GM19239 (cell line): ENCODE results near the gene SDCBP2.
A peak's percentile ranks its signal among the peaks of the same experiment; 100 is the strongest.

Experiments
- DNase-seq: peaks from one replicate; pipeline ENCODE4 v3.0.0; 2011; ENCODE audit warnings: low spot score; ENCODE audit not compliant: insufficient read length
- FAIRE-seq: peaks from 2 replicates; lab custom pipeline; 2011; peaks lifted over from hg19 to GRCh38; lab: Jason Lieb, UNC

The SDCBP2 gene

DNA sequence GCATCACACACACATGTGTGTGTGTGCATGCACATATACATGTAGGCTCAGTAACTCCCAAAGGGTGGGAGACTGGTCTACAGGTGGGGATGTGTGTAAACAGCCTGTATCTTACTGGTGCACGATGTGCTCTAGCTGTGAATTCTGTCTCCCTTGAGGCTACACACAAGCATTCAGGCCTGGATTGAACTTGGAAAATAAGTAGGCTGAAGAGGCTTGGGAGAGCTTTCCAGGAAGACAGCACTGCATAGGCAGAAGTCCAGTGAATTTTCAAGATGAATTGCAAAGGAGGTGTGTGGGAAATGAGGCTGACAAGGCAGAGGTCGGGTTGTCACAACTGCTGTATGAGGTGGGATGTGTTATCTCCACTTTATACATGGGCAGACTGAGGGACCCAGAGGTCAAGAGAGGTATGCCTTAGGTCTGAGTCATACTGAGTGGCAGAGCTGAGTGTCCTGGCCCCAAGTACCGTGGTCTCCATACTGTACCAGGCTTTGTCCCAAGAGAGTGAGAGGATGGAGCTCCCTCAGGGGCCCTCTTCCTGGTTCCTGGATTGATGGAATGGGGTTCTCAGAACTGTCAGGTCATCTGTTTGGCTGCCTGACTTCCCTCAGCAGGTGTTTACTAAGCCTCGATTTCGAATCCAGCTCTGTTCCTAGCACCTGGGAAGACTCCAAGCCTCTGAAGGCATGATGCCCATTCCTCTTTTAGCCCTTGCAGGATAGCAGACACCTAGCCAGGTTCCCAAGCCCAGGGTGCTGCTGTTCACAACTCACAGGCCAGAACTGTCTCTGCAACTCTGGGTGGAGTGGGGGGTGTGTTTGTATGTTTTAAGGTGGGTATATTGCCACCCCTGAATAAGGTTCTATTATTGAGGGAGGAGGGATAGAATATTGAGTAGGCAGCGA lies 48.5 kb downstream of the SDCBP2 start:
- DNase-seq (no peak), FAIRE-seq (no peak)

DNA sequence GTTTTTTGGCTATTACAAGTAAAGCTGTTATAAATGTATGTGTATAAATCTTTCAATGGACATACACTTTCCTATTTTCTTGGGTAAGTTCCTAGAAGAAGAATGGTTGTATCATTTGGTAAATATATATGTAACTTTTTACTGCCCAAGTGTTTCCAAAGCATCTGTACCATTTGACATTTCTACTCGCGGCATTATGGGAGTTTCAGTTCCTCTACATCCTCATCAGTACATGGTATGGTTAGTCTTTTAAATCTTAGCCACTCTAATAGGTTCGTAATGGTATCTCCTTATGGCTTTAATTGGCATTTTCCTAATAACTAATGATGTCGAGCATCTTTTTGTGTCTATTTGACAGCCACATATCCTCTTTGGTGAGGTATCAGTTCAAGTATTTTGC lies 49.9 kb downstream of the SDCBP2 start:
- DNase-seq (no peak), FAIRE-seq (no peak)

DNA sequence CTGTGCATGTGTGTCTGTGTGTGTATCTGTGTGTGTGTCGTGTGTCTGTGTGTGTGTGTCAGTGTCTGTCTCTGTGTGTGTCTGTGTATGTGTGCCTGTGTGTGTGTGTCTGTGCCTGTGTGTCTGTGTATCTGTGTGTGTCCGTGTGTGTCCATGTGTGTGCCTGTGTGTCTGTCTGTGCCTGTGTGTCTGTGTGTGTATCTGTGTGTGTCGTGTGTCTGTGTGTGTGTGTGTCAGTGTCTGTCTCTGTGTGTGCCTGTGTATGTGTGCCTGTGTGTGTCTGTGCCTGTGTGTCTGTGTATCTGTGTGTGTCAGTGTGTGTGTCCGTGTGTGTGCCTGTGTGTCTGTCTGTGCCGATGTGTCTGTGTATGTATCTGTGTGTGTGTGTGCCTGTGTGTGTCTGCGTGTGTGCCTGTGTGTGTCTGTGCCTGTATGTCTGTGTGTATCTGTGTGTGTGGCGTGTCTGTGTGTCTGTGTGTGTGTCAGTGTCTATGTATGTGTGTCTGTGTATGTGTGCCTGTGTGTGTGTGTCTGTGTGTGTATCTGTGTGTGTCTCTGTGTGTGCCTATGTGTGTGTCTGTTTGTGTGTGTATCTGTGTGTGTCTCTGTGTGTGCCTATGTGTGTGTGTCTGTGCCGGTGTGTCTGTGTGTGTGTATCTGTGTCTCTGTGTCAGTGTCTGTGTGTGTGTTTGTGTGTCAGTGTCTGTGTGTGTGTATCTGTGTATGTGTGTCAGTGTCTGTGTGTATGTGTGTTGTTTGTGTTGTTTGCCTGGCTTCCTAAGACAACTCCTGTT lies 51.2 kb downstream of the SDCBP2 start:
- DNase-seq = no peak
- no peak for FAIRE-seq

DNA sequence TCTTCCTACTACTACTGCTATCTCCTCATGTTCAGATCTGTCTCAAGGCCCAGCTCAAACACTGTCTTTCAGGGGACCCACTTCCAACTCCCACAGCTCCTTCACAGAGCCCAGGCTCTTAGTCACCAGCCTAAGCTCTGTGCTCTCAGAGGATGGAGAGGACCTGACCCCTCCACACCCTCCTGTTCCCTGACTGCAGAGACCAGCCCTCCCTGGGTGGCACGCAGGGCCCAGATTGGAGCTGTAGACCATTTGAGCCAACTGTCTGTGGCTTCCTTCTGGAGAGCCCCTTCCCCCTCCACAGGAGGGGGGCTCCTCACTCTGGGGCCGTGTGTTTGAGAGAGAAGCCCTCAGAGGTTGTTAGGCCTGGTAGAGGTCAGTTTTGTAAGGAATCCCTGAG lies 53.0 kb downstream of the SDCBP2 start:
- DNase-seq = no peak
- FAIRE-seq = no peak

DNA sequence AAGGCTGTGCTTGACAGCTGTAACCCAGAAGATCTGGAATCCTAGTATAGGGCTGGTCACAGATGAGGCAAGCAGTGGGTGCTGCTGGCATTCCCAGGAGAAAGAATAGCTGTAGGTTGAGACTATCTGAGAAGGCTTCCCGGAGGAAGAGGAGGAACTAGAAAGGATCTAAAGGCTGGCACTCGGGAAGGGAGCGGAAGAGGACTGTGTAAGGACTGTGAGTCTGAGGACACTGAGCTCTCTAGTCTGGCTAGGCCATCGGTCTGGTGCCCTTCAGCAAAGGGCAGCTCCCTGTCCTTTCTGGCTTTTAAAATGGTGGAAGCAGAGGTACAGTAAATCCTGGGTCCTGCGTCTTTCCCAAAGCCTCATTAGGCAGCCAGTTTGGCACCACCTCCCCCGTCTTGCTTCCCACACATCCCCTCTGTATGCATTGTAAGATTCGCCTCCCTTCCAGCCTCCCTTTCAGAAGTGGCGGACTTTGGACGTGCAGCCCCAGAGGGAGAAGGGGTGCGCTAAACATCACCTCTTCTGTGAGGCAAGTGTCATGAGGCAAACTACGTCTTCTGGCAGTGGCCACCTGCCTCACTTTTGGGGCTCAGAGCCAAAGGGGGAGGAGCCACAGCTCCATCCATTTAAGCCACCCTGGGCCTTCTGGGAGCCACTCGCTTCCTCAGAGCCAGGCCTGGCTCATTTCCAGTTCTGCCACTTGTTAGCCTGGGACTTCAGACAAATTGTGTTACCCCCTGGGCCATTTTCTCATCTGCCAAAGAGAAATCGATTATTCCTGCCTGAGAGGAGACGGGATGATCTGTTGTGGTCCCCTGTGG lies 54.2 kb downstream of the SDCBP2 start:
- FAIRE-seq (no peak), DNase-seq (no peak)

DNA sequence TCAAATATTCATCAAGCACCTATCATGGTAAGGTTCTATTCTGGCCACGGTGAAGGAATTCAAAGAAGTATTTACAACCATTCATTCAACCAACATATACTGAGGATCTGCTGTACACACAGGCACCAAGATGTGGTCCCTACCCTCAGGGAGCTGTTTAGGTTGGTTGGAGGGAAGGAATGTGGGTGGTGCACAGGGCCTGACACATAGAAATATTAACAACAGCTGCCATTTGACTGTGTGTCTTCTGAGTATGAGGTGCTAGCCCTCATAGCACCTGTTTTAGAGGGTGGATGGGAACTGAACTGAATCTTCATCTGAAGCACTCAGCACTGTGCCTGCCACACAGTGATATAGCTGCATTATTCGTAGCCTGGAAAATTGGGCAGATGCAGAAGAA lies 55.6 kb downstream of the SDCBP2 start:
- FAIRE-seq (no peak), DNase-seq (no peak)

DNA sequence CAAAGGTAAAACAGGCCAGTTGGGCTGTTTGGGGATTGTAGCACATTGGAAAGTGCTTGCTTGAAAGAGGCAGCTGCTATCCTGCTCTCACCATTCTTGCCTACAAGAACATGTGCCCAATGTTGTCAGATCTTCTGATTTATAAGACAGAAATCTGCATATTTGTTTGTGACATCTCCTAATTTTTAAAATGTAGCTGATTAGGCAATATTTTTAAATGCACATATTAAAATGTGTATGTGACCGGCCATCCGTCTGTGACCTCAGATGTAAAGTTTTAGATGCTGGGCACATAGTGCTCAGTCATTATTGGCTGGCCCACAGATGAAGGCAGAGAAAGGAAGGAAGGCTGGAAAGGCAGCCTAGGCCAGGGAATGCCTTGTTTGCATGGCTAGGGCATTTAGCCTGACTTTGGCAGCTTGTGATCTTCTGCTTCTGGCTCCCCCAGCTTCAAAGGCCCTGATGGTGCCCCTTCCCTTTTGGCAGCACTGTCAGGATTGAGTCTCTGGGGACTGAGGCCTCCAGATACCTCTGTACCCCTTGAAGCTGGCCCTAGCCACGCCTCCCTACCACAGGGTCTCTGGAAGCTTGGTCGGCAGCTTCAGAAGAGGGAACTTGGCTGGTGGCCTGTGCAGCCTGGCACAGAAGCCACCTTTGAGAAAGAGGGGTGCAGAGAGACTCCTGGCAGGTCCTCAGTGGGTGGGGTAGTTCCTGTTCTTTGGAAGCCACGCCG lies 56.4 kb downstream of the SDCBP2 start:
- no peak for FAIRE-seq
- DNase-seq = no peak

DNA sequence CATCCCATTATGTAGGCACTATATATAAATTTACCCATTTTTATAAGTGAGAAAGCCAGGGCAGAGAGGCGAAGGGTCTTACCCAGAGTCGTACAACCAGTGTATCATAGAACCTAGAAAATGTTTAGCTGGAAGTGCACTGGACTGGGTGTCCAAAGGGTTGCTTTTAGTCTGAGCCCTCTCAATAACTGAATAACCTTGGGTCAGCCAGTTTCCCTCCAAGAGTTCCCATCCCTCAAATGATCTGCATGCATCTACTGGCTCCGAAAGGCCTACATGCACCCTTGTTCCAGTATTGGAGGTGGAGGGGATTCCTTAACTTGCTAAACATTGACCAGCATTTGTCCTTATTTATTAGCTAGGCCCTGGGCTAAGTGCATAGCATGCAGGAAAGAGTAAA lies 59.1 kb downstream of the SDCBP2 start:
- DNase-seq (no peak), FAIRE-seq (no peak)

DNA sequence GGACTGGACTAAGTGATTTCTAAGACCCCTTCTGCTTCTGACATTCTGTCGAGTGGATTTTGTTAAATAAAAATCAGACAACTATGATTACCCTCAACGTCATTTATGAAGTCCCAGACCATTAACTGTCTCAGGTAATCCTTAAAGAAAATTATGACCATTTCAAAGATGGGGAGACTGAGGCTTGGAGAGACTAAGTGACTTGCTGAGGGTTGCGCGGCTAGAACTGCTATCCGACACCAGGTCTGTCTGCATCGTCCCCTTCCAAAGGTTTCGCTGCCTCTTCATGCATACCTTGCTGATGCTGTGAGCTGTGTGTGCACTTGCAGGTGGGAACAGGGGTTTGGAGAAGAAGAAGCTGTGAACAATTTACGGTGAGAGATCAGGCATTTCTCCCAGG lies 59.7 kb downstream of the SDCBP2 start:
- DNase-seq = no peak
- FAIRE-seq = no peak

DNA sequence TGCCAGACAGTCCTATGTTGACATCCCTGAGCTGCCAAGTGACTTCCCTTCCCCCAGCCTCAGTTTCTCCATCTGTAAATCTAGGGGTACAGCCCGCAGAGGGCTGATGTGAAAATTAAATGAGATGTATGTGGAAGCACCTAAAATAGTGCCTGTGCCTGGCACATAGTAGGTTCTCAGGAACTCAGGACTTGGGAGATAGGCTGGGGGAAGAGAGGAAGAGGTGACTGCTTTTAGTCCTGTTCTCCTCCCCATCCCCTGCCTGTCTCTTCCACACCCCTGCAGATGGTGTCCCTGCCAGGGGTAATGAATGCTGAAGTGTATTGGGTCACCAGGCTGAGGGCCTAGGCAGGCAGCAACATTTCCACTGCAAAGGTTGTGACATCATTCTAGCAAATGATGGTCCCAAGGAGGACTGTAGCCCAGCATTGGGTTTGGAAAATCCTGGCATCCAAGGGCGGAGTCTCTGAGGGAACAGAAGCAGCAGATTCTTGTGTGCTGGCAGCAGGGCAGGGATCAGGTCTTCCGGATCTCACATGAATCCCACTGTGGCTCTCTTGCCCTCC lies 61.0 kb downstream of the SDCBP2 start:
- DNase-seq = no peak
- no peak for FAIRE-seq

DNA sequence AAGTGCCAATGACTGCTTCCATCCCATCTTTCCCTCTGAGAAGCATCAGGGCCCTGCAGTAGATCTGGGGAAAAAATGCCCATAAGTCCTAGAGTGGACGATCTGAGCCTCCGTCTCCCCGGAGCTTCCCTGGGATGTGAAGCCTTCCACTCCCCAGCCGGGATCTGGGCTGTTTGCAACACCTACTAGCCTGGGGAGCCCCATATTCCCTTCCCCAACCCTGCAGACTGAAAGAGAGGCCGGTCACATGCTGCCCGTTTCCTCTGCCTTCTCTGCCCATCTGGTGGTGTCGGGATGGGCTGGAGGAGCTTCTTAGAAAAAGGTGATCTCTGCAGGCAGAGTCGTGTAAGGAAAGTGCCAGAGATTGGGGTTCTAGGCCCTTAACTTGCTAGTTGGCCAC lies 61.8 kb downstream of the SDCBP2 start:
- no peak for FAIRE-seq
- DNase-seq = no peak

DNA sequence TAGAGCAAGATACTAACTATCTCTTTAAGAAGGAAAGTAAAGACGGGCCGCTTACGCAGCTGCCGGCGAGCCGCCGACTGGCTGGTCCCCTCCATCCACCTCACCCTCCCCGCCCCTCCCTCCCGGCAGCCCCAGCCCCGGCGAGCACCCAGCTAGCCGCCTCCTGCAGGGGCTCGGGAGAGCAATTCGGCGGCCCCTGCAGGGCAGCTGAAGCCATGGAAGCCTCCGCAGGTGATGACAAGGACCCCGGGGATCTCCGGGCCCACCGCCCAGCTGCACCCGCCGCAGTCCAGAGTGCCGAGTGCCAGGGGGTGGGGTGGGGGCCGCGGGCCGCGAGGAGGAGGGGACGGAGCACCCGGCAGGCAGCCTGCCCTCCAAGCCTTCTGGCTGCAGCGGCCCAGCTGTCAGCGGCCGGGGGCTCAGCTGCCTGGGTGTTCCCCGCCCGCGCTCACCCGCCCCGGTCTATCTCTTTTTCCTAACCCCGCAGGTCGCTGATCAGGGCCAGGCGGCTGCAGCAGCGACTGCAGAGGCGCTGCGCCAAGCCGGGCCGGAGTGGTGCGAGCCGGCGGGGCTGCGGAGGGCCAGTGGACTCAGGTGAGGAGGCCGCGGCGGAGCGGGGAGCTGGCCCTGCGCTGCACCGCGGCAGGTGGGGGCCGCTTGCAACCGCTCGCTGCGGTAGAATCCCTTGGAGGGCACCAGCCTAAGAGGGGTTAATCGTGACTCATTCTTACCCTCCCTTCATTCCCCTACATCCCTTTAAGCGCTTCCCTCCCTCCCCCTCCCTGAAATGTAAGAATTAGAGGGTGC lies 62.6 kb downstream of the SDCBP2 start, which contains the start of gene SNPH:
TSS of gene SNPH (plus strand) at position 128 of the 807 bp plus-strand sequence. CDS start 29,946 bp downstream, outside the sequence.
- DNase-seq (peak; percentile 22), FAIRE-seq (no peak)

DNA sequence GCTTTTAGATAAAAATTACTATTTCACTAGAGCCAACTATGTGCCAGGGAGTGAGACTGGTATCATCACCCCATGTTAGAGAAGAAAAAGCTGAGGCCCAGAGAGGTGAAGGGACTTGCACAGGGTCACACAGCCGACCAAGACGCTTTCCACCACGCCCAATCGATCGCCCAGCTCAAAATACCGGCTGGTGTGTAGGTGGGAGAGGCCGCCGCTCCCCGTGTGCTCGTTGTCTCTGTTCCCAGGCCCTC lies 63.1 kb downstream of the SDCBP2 start:
- FAIRE-seq = no peak
- DNase-seq = no peak

DNA sequence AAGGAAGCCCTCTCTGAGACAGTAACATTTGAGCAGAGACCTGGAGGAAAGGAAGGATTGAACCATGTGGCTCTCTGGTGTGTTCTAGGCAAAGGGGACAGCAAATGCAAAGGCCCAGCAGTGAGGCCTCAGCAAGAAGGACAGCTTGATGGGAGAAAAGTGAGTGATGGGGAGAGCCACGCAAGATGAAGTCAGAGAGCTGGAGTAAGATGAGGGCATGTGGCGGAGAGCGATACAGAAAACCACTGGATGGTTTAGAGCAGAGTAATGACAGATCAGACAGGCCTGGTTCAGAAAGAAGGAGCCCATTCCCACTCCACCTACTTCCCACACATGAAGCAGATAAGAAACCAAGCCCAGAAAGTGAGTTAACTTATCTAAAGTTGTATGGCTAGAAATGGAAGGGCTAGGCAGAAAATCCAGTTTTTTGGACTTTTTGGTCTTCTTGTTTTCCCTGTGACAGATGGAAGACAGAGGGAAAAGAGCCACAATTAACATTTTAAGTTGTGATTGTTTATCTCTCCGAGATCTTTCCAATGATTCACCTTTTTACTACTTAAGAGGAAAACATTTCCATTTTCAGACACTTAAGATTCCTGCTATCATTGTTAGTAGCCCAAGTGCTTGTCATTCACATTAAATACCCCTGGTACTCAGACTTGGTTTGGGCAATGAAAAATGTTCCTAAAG lies 63.6 kb downstream of the SDCBP2 start:
- no peak for DNase-seq
- FAIRE-seq = no peak

DNA sequence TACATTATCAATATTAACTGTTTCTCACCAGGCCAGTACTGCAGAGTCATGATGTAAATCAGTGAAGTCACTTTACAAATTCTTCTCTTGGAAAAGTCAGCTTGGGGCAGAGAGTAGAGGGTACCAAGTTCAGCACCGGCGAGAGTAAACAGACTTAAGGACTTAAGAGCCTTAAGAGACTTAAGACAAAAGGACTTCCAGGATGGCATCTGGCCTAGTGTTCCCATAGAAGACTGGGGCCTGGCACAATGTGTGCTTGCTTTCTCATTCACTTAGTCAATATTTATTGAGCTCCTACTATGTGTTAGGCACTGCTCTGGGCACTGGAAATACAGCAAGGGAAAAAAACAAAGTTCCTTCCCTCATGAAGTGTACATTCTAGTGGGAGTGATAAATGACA lies 64.2 kb downstream of the SDCBP2 start:
- DNase-seq = no peak

DNA sequence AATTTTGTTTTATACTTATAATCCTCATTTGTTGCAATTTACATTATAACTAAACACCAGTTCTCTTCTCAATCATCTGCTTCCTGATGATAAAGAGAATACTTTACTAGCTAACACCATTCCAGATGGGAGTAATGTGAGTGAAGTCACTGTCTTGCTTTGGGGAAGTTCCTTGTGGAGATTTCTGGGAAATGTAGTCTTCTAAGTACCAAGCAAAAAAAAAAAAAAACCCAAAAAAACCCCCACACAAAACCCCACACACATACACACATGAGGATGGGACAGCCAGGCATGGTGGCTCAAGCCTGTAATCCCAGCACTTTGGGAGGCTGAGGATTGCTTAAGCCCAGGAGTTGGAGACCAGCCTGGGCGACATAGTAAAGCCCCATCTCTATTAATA lies 65.1 kb downstream of the SDCBP2 start:
- FAIRE-seq = no peak
- no peak for DNase-seq

More for the DNA sequence above, 64.2 kb downstream of the SDCBP2 start:
- FAIRE-seq = no peak
